WTC11 (cell line): Measurements from ENCODE around the gene MED27.

ENCODE experiments used
- CTCF ChIP-seq: fragments of 200-600 bp; IDR thresholded peaks from 2 replicates; pipeline ENCODE4 v1.8.0; 2022; ENCODE audit warnings: antibody characterized with exemption
- ETV6 ChIP-seq: sonication (generic); formaldehyde crosslinking; IDR thresholded peaks from 2 replicates; pipeline ENCODE4 v1.8.1; 2022; ENCODE audit warnings: mild to moderate bottlenecking, missing genetic modification reagents
- FOXJ3 ChIP-seq: sonication (generic); formaldehyde crosslinking; IDR thresholded peaks from 2 replicates; pipeline ENCODE4 v1.9.0; 2021; ENCODE audit warnings: missing genetic modification reagents, mild to moderate bottlenecking, borderline replicate concordance
- GRHL2 ChIP-seq: fragments of 250-450 bp; sonication (Bioruptor Pico); IDR thresholded peaks from 2 replicates; pipeline ENCODE4 v1.8.0; 2022; ENCODE audit warnings: mild to moderate bottlenecking, moderate library complexity; ENCODE audit not compliant: insufficient replicate concordance, severe bottlenecking
- IRF2 ChIP-seq: sonication (generic); formaldehyde crosslinking; IDR thresholded peaks from 2 replicates; pipeline ENCODE4 v1.8.0; 2022; ENCODE audit warnings: low read depth, missing genetic modification reagents, borderline replicate concordance
- MXD4 ChIP-seq: fragments of 250-450 bp; sonication (Bioruptor Pico); IDR thresholded peaks from 2 replicates; pipeline ENCODE4 v1.8.0; 2021; ENCODE audit warnings: mild to moderate bottlenecking, moderate library complexity, borderline replicate concordance
- SP1 ChIP-seq: sonication (generic); formaldehyde crosslinking; conservative IDR thresholded peaks from 2 replicates; pipeline ENCODE4 v1.8.1; 2022; ENCODE audit warnings: missing genetic modification reagents
- TF ChIP-seq, protein P1 (sequence below): sonication (generic); formaldehyde crosslinking; IDR thresholded peaks from 2 replicates; pipeline ENCODE4 v1.8.1; 2022; ENCODE audit warnings: low read depth, mild to moderate bottlenecking, moderate library complexity, missing genetic modification reagents, borderline replicate concordance

DNA sequence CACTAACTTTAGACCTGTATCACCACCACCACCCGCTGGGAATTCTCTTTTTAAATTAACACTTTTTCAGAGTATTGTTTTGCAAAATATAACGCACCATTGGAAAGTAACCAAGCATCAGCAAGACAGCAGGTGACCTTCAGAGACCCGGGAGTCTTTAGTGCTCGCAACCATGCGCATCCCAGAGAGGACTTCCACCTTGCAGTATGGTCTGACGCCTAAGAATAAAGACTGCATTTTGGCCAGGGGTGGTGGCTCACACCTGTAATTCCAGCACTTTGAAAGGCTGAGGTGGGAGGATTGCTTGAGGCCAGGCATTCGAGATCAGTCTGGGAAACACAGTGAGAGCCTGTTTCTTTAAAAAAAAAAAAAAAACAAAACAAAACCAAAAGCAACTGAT is 113.8 kb downstream of the MED27 start:
- TF ChIP-seq CTCF (no peak), GRHL2 (CRISPR knock-in tag) (no peak), FOXJ3 (no peak), MXD4 (CRISPR knock-in tag) (no peak), SP1 (CRISPR knock-in tag) (no peak), IRF2 (CRISPR knock-in tag) (no peak), ETV6 (CRISPR knock-in tag) (no peak)
- TF ChIP-seq, protein P1, sequence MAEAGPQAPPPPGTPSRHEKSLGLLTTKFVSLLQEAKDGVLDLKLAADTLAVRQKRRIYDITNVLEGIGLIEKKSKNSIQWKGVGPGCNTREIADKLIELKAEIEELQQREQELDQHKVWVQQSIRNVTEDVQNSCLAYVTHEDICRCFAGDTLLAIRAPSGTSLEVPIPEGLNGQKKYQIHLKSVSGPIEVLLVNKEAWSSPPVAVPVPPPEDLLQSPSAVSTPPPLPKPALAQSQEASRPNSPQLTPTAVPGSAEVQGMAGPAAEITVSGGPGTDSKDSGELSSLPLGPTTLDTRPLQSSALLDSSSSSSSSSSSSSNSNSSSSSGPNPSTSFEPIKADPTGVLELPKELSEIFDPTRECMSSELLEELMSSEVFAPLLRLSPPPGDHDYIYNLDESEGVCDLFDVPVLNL = no peak
